ENCODE results near the gene TLE1. TPM values are rescaled to one million over a fixed set of nuclear protein-coding genes. Genes with fewer than 3 reads are reported as not detected.

The TLE1 gene
- total RNA-seq, 4 donors from 2014 or later, result 52.3 to 125 (median 76.8) TPM

- DNase-seq (ENCODE audit: extremely low spot score), result no peak
- Histone ChIP-seq H3K9me3 (no peaks in the 10 kb centered on the region), H3K27ac (replicated peaks in 1 of 4) (no peak overlapping the region), H3K4me3 (no peak overlapping the region), H3K27me3 (no peaks in the 10 kb centered on the region), H3K4me1 (peaks cover 0 to 43% (median 41%) of the 10 kb centered on the region in 4 donors), H3K36me3 (peaks cover 12 to 54% (median 33%) of the 10 kb centered on the region in 4 donors)
- intact Hi-C loops (cut with DNase I), result loop anchor here (10.0 kb wide), 1 partner anchor 261 kb away; no protein-coding TSS in a partner anchor
- 92% methylated on average over 8 of the region's 8 CpGs for WGBS
- no peak for TF ChIP-seq POLR2A (IDR thresholded peaks at IDR 0.05; ENCODE audit: low read depth)
- TF ChIP-seq, protein P1, sequence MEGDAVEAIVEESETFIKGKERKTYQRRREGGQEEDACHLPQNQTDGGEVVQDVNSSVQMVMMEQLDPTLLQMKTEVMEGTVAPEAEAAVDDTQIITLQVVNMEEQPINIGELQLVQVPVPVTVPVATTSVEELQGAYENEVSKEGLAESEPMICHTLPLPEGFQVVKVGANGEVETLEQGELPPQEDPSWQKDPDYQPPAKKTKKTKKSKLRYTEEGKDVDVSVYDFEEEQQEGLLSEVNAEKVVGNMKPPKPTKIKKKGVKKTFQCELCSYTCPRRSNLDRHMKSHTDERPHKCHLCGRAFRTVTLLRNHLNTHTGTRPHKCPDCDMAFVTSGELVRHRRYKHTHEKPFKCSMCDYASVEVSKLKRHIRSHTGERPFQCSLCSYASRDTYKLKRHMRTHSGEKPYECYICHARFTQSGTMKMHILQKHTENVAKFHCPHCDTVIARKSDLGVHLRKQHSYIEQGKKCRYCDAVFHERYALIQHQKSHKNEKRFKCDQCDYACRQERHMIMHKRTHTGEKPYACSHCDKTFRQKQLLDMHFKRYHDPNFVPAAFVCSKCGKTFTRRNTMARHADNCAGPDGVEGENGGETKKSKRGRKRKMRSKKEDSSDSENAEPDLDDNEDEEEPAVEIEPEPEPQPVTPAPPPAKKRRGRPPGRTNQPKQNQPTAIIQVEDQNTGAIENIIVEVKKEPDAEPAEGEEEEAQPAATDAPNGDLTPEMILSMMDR (IDR thresholded peaks at IDR 0.05), result no peak
- no peak for TF ChIP-seq EP300 (IDR thresholded peaks at IDR 0.05)
- TF ChIP-seq POLR2AphosphoS5 (IDR thresholded peaks at IDR 0.05), result no peak
These were observed 105.2 kb downstream of the TLE1 start for GRCh38 chr9:81584099-81584498.

DNA sequence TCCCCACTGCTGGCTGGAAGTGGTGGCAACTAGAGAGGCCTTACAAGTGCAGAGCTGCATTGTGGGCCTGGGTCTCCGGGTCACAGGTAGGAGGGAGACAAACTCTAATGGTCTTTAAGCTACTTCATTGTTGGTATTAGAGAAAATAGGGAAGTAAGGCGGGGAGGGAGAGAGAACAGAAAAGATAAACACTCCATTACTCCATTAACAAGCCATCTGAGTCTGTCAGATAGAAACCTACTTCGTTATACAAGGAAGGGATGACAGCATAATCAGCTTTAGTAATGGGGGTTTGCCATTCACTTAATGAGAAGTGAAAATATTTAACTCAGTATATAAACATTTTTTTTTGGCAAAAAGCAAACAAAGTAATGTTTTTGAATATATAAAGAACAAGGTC, 107.4 kb downstream of the TLE1 start:
- DNase-seq (ENCODE audit: extremely low spot score), result no peak
- intact Hi-C loops (cut with DNase I), result loop anchor here (10.0 kb wide), 1 partner anchor 263 kb away; no protein-coding TSS in a partner anchor
- Histone ChIP-seq H3K9me3 (no peaks in the 10 kb centered on the region), H3K27me3 (no peaks in the 10 kb centered on the region), H3K36me3 (peaks cover 11 to 36% (median 22%) of the 10 kb centered on the region in 4 donors), H3K27ac (replicated peaks in 1 of 4) (peak overlapping the region; percentile 70 to 80 (median 72)), H3K4me1 (peaks cover 0 to 23% (median 21%) of the 10 kb centered on the region in 4 donors), H3K4me3 (no peak overlapping the region)
- TF ChIP-seq POLR2AphosphoS5 (IDR thresholded peaks at IDR 0.05) (peak in 1 of 2 donors; percentile 5), EP300 (IDR thresholded peaks at IDR 0.05) (no peak), POLR2A (IDR thresholded peaks at IDR 0.05; ENCODE audit: low read depth) (no peak)
- TF ChIP-seq, protein P1 (IDR thresholded peaks at IDR 0.05), result no peak
- WGBS, result 32% methylated on average over 3 of the region's 3 CpGs

GRCh38 chr9:81579381-81579780, 110.0 kb downstream of the TLE1 start:
- H3K4me1 ChIP-seq, result peaks cover 0 to 21% (median 19%) of the 10 kb centered on the region in 4 donors
- no peak overlapping the region for H3K27ac ChIP-seq (replicated peaks in 1 of 4)
- no peaks in the 10 kb centered on the region for H3K9me3 ChIP-seq
- 87% methylated on average over 4 of the region's 4 CpGs for WGBS
- intact Hi-C loops (cut with DNase I), result no loop called here
- peaks cover 0 to 13% (median 7%) of the 10 kb centered on the region in 4 donors for H3K36me3 ChIP-seq
- no peak for DNase-seq (ENCODE audit: extremely low spot score)
- no peak overlapping the region for H3K4me3 ChIP-seq
- TF ChIP-seq, protein P1 (IDR thresholded peaks at IDR 0.05), result no peak
- no peaks in the 10 kb centered on the region for H3K27me3 ChIP-seq

DNA sequence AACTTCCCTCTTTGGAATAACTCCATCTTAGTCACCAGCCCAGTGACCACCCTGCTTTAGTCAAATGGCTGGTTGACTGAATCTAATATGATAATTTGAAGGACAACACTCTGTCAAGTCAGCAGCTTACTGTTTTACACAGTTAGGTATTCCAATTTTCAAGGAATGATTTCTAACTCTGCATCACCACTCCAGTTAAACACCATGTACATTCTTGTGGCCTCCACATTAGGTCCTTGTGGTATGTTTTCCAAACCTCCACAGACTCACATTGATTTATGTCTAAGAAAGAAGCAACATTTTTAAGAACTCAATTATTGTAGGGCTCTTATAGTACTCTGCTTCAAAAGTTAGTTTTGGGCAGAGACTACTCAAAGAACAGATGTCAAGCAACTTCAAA, 110.7 kb downstream of the TLE1 start:
- Histone ChIP-seq H3K9me3 (no peaks in the 10 kb centered on the region), H3K36me3 (peaks cover 0 to 5% (median under 1%) of the 10 kb centered on the region in 4 donors), H3K27me3 (no peaks in the 10 kb centered on the region), H3K27ac (replicated peaks in 1 of 4) (no peak overlapping the region), H3K4me3 (no peak overlapping the region), H3K4me1 (peaks cover 0 to 21% (median 19%) of the 10 kb centered on the region in 4 donors)
- TF ChIP-seq, protein P1 (IDR thresholded peaks at IDR 0.05), result no peak
- TF ChIP-seq EP300 (IDR thresholded peaks at IDR 0.05) (no peak), POLR2A (IDR thresholded peaks at IDR 0.05; ENCODE audit: low read depth) (no peak), POLR2AphosphoS5 (IDR thresholded peaks at IDR 0.05) (no peak)
- intact Hi-C loops (cut with DNase I), result no loop called here
- no peak for DNase-seq (ENCODE audit: extremely low spot score)

GRCh38 chr9:81575956-81576355, 113.4 kb downstream of the TLE1 start:
- TF ChIP-seq EP300 (IDR thresholded peaks at IDR 0.05), result no peak
- TF ChIP-seq POLR2A (IDR thresholded peaks at IDR 0.05; ENCODE audit: low read depth), result no peak
- TF ChIP-seq POLR2AphosphoS5 (IDR thresholded peaks at IDR 0.05), result no peak
- TF ChIP-seq, protein P1 (IDR thresholded peaks at IDR 0.05), result no peak
- Histone ChIP-seq H3K27ac (replicated peaks in 1 of 4) (no peak overlapping the region), H3K36me3 (no peaks in the 10 kb centered on the region), H3K4me1 (peaks cover 0 to under 1% (median 0%) of the 10 kb centered on the region in 4 donors), H3K4me3 (no peak overlapping the region), H3K27me3 (no peaks in the 10 kb centered on the region), H3K9me3 (no peaks in the 10 kb centered on the region)
- intact Hi-C loops (cut with DNase I), result no loop called here
- WGBS, result 59% methylated on average over 2 of the region's 2 CpGs
- no peak for DNase-seq (ENCODE audit: extremely low spot score)
